HG03565 (cell line): Measurements from ENCODE around the gene GGTA1.

Experiments
- ATAC-seq: cut with Tn5 transposase; IDR thresholded peaks from one replicate; pipeline ENCODE4 v1.9.1; 2021; ENCODE audit warnings: mild to moderate bottlenecking, moderate library complexity; ENCODE audit not compliant: unreplicated experiment

GGTA1 gene

DNA sequence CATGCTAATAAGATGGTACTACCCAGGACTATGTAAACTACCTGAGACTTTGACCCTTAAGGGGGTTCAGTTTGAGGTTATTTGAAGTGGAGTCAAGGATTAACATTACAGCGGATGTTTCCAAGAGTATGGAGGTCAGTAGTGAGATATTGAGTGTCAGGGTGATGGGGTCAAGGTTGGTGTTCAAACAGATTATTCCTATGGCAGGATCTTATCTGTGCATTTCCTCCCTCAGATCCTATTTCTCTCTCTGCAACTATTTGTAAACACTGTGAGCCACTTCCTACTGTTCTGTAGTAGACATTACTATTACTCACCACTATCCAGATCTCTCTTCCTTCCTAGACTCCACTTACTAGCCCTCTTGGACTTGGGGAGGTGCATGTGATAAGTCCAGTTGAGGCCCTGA is 75.6 kb downstream of the GGTA1 start:
- ATAC-seq: no peak

DNA sequence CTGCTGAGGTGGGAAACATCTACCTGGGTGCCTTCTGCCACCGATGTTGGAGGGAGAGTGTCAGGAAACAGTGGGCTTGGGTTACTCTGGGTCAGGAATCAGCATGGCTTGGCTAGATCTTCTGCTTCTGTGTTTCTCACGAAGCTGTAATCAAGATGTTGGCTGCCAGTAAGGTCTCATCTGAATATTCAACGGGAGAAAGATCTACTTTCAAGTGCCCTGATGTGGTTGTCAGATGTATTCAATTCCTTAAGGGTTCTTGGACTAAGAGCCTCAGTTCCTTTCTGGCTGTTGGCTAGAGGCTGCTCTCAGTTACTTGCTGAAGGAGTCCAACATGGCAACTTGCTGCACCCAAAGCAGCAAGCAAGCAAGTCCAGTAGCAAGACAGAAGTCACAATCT is 87.7 kb downstream of the GGTA1 start:
- no peak for ATAC-seq

DNA sequence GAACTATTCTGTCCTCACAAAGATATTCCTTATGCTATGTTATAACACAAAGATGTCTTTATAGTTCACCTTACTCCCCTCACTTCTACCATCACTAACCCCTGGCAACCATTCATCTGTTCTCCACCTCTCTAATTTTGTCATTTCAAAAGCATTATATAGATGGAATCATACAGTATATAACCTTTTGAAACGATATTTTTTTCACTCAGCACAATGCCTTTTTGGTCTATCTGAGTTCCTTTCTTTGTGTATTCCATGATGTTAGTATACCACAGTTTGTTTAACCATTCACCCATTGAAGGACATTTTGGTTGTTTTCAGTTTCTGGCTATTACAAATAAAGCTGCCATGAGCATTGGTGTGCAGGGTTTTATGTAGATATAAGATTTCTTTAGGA is 93.7 kb downstream of the GGTA1 start:
- ATAC-seq: no peak
